Activated CD4-positive, CD25-positive, alpha-beta regulatory T cell (primary cell): ENCODE measurements around the gene PSORS1C2.
"Not testable (repeated sequence)": the region's sequence is repeated elsewhere in the genome, so short reads cannot be mapped to it uniquely, and the experiment has no call there.

ENCODE experiments used
- DNase-seq, 4 experiments: peaks; one replicate each; lab custom pipeline; 2025; lab: John Stamatoyannopoulos, UW

Gene PSORS1C2

GRCh38 chr6:31165986-31166385, 27.1 kb upstream of the PSORS1C2 start:
- no peak for DNase-seq

GRCh38 chr6:31165064-31165832, 26.4 kb upstream of the PSORS1C2 start:
- DNase-seq: not testable (repeated sequence)

GRCh38 chr6:31164475-31165063, 25.7 kb upstream of the PSORS1C2 start:
- DNase-seq: not testable (repeated sequence)

- DNase-seq: no peak
Measured at GRCh38 chr6:31163922-31164321, 25.1 kb upstream of the PSORS1C2 start.

- no peak for DNase-seq
Measured at GRCh38 chr6:31162463-31163165, 23.7 kb upstream of the PSORS1C2 start.

- DNase-seq: no peak
Measured at GRCh38 chr6:31161216-31162126, 22.6 kb upstream of the PSORS1C2 start.

- peak in 1 of 4 experiments; percentile 20 for DNase-seq
Measured at GRCh38 chr6:31158863-31159855, 20.3 kb upstream of the PSORS1C2 start.

GRCh38 chr6:31158140-31158862, 19.4 kb upstream of the PSORS1C2 start, which contains the start of gene TCF19:
TCF19 (plus strand) TSS chr6:31158589; CDS start chr6:31159470, 881 bp downstream.
- DNase-seq: peak; percentile 94 to 98 (median 96)

- no peak for DNase-seq
Measured at GRCh38 chr6:31157513-31158139, 18.8 kb upstream of the PSORS1C2 start, which contains the start of gene CCHCR1. CCHCR1 (minus strand) TSS chr6:31157802; CDS start chr6:31157600, 202 bp downstream.

- no peak for DNase-seq
Measured at GRCh38 chr6:31156641-31157040, 17.8 kb upstream of the PSORS1C2 start.

GRCh38 chr6:31154436-31154835, 15.6 kb upstream of the PSORS1C2 start:
- DNase-seq: no peak

GRCh38 chr6:31152781-31153180, 13.9 kb upstream of the PSORS1C2 start:
- no peak for DNase-seq

- no peak for DNase-seq
Measured at GRCh38 chr6:31149827-31150447, 11.1 kb upstream of the PSORS1C2 start.

GRCh38 chr6:31145386-31145785, 6.5 kb upstream of the PSORS1C2 start:
- no peak for DNase-seq

- no peak for DNase-seq
Measured at GRCh38 chr6:31144970-31145340, 6.1 kb upstream of the PSORS1C2 start.

- no peak for DNase-seq
Measured at GRCh38 chr6:31144296-31144969, 5.6 kb upstream of the PSORS1C2 start.

- DNase-seq: no peak
Measured at GRCh38 chr6:31143148-31143547, 4.3 kb upstream of the PSORS1C2 start.

GRCh38 chr6:31142361-31142761, 3.5 kb upstream of the PSORS1C2 start:
- no peak for DNase-seq
